Measurements from ENCODE around the gene SEMA3F.

- TF ChIP-seq CTCF (IDR thresholded peaks at IDR 0.05) (no peak), POLR2A (IDR thresholded peaks at IDR 0.05) (no peak)
These were observed 10.1 kb downstream of the SEMA3F start for GRCh38 chr3:50164984-50165909.
